Kidney (tissue), 14 donors: Measurements from ENCODE around the gene TANGO2. TPM values are rescaled to one million over a fixed set of nuclear protein-coding genes. Genes with fewer than 3 reads are reported as not detected.

Experiments
- DNase-seq, 5 donors: peaks; one replicate each; pipeline ENCODE4 v3.0.0-alpha.2; 2013 to 2020
- FAIRE-seq: peaks from 2 replicates; lab custom pipeline; 2012; peaks lifted over from hg19 to GRCh38; lab: Jason Lieb, UNC
- H3K27ac ChIP-seq, 2 donors: one replicate each; pipeline ENCODE4 v1.7.0; 2013; ENCODE audit warnings: low read depth in 2 of 2, low read length in 2 of 2, inconsistent platforms in 1 of 2
- H3K27me3 ChIP-seq: one replicate; pipeline ENCODE4 v1.7.1; 2013; ENCODE audit warnings: low read length, inconsistent platforms; ENCODE audit not compliant: control insufficient read depth, insufficient read depth
- H3K36me3 ChIP-seq, 3 donors: one replicate each; pipeline versions ENCODE4 v1.7.0 to v1.7.1; 2013; ENCODE audit warnings: low read length in 3 of 3, control low read depth in 1 of 3, inconsistent platforms in 1 of 3; ENCODE audit not compliant: insufficient read depth in 3 of 3, control insufficient read depth in 2 of 3
- H3K4me1 ChIP-seq, 3 donors: one replicate each; pipeline versions ENCODE4 v1.7.0 to v1.7.1; 2013; ENCODE audit warnings: low read length in 3 of 3, inconsistent platforms in 1 of 3, low read depth in 1 of 3; ENCODE audit not compliant: control insufficient read depth in 2 of 3, insufficient read depth in 2 of 3
- H3K4me3 ChIP-seq, 3 donors: one replicate each; pipeline versions ENCODE4 v1.7.0 to v1.8.1; 2013; ENCODE audit warnings: low read length in 3 of 3, control low read depth in 1 of 3, inconsistent platforms in 1 of 3
- H3K9ac ChIP-seq, 3 donors: one replicate each; pipeline versions ENCODE4 v1.7.0 to v1.7.1; 2013; ENCODE audit warnings: low read length in 3 of 3, control low read depth in 1 of 3, inconsistent platforms in 1 of 3
- H3K9me3 ChIP-seq, 3 donors: one replicate each; pipeline versions ENCODE4 v1.7.0 to v1.7.1; 2013; ENCODE audit warnings: low read length in 3 of 3, control low read depth in 1 of 3, inconsistent platforms in 1 of 3; ENCODE audit not compliant: control insufficient read depth in 2 of 3, insufficient read depth in 1 of 3
- intact Hi-C: fragments of 100-400 bp; cut with DNase I; formaldehyde crosslinking; loops from one replicate; pipeline ENCODE4 v1.11.1; 2022
- polyA plus RNA-seq: library from polyadenylated mRNA; stranded (reverse); fragments of 350-450 nt; fragmentation: Illumina TruSeq; extraction: RNeasy Lipid Tissue Mini Kit (QIAGEN cat#74804); gene quantifications from one replicate; pipeline ENCODE4 v1.2.3, GENCODE V29; 2014; ENCODE audit warnings: low read depth, low replicate concordance; ENCODE audit not compliant: insufficient read depth
- total RNA-seq: library from RNA; stranded (reverse); fragmentation: NEBNext Ultra II Directional; extraction: Animal tissue kit (Norgen Biotek cat#: 25700); gene quantifications from one replicate; pipeline ENCODE4 v1.2.1, GENCODE V29; 2021
- TF ChIP-seq, protein P1 (sequence below): IDR thresholded peaks from 3 replicates; pipeline ENCODE4 v1.5.1; 2012; ENCODE audit warnings: mild to moderate bottlenecking, moderate library complexity, borderline replicate concordance; ENCODE audit not compliant: insufficient read depth; ENCODE audit errors: extremely low read depth
- donor health status: control.
- donor health status: control.
- donor health status: control.
- donor health status: control.
- donor health status: control.
- donor health status: DM: yes; HTN: yes; CAD: no.
- donor health status: Normal renal cell carcinoma (clear cell type).

TANGO2 gene
- total and polyA plus RNA-seq, 2 donors from 2014 or later: 27.7 to 37.3 TPM

DNA sequence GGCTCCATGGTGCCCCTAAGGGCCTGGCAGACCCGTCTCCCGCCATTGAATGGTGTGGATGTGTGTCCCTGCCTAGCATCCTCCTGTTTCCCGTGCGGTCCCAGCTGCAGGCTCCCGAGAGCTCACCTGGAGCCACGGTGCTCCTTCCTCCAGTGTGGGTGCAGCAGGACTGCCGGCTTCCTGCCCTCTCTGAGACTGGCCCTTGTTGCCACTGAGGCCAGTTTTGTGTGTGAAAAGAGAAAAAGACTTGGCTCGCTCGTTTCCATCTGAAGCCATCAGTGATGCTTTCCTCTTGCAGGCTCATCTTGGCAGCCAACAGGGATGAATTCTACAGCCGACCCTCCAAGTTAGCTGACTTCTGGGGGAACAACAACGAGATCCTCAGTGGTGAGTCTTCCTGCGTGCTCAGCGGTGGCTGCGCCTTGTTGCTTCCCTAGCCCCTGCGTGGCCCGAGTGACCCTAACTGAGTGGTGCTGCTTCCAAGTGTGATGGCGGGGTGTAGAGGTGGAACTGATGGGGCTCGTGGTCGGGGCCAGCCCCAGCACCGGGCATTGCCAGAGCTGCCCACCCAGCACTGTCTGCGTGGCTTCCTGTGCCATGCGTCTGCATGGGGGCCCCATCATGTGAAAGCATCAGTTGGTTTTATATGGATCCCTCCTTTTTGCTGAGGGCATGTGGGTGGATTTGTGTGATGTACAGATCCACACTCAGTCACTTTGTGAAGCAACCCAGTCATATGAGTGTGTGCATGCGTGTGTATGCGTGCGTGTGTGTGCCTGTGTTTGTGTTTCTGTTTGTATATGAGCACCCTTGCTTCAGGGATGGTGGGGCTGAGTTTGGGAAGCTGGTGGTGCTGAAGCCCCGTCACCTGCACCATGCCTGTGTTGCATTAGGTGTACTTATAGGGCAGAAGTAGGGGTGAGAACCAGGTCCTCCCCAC is 22.4 kb downstream of the TANGO2 start:
- FAIRE-seq: no peak
- Histone ChIP-seq H3K4me3 (no peak overlapping the region), H3K4me1 (no peaks in the 10 kb centered on the region), H3K27me3 (no peaks in the 10 kb centered on the region), H3K27ac (no peak overlapping the region), H3K9ac (no peak overlapping the region), H3K9me3 (no peaks in the 10 kb centered on the region), H3K36me3 (peaks cover 0 to 16% (median 10%) of the 10 kb centered on the region in 3 donors)
- intact Hi-C loops: no loop called here
- TF ChIP-seq, protein P1, sequence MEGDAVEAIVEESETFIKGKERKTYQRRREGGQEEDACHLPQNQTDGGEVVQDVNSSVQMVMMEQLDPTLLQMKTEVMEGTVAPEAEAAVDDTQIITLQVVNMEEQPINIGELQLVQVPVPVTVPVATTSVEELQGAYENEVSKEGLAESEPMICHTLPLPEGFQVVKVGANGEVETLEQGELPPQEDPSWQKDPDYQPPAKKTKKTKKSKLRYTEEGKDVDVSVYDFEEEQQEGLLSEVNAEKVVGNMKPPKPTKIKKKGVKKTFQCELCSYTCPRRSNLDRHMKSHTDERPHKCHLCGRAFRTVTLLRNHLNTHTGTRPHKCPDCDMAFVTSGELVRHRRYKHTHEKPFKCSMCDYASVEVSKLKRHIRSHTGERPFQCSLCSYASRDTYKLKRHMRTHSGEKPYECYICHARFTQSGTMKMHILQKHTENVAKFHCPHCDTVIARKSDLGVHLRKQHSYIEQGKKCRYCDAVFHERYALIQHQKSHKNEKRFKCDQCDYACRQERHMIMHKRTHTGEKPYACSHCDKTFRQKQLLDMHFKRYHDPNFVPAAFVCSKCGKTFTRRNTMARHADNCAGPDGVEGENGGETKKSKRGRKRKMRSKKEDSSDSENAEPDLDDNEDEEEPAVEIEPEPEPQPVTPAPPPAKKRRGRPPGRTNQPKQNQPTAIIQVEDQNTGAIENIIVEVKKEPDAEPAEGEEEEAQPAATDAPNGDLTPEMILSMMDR: no peak
- DNase-seq: no peak

DNA sequence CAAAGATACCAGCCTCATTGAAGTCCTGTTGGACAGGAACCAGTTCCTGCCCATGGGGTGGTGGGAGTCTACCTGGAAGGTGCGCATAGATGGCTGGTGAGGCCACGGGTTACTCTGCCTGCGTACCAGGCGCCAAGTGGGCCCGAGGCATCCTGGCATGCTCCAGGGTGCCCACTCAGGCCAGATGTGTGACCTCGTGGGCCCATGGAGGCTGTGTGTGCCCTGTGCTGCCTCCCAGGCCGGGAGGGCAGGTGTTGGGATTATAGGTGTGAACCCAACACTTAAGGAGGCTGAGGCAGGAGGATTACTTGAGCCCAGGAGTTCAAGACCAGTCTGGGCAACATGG is 23.1 kb downstream of the TANGO2 start:
- Histone ChIP-seq H3K27ac (no peak overlapping the region), H3K36me3 (peaks cover 0 to 16% (median 10%) of the 10 kb centered on the region in 3 donors), H3K9ac (no peak overlapping the region), H3K4me3 (no peak overlapping the region), H3K27me3 (no peaks in the 10 kb centered on the region), H3K4me1 (no peaks in the 10 kb centered on the region), H3K9me3 (no peaks in the 10 kb centered on the region)
- TF ChIP-seq, protein P1: no peak
- DNase-seq (no peak), FAIRE-seq (no peak)
- intact Hi-C loops: no loop called here

DNA sequence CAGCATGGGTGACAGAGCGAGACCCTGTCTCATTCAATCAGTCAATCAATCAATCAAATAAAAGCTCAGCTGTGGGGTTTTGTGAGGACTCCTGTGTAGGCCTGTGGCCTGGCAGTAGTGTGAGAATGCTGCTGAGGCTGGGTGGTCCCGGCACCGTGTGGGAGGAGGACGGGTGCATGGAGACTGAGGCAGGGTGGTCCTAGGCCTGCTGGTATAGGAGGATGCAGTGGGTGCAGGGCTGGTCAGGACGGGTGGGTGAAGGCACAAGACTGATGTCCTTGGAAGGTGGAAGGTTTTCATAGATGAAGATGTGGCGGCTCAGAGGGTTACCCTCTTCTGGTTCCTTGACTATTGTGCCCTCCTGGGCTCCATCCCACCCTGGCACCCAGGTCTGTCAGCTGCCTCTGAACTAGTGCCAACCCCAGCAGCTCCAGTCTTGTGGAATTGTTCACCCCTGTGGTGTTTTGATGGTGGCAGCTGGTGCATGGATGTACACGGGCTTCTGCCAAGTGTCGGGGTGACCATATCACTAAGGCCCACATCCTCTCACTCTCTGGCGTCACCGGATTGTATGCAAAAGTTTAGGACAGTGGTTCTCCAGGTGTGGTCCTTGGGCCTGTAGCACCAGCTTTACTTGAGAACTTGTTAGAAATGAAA is 23.7 kb downstream of the TANGO2 start:
- Histone ChIP-seq H3K27me3 (no peaks in the 10 kb centered on the region), H3K27ac (no peak overlapping the region), H3K4me1 (no peaks in the 10 kb centered on the region), H3K9me3 (no peaks in the 10 kb centered on the region), H3K4me3 (no peak overlapping the region), H3K9ac (no peak overlapping the region), H3K36me3 (peaks cover 0 to 16% (median 9%) of the 10 kb centered on the region in 3 donors)
- TF ChIP-seq, protein P1: no peak
- FAIRE-seq: no peak
- no peak for DNase-seq
- intact Hi-C loops: no loop called here
